ENCODE results near the gene P4HB. TPM values are rescaled to one million over a fixed set of nuclear protein-coding genes. Genes with fewer than 3 reads are reported as not detected.

The P4HB gene
- total and polyA plus RNA-seq, 7 experiments from 2014 or later: 161 to 568 (median 285) TPM

DNA sequence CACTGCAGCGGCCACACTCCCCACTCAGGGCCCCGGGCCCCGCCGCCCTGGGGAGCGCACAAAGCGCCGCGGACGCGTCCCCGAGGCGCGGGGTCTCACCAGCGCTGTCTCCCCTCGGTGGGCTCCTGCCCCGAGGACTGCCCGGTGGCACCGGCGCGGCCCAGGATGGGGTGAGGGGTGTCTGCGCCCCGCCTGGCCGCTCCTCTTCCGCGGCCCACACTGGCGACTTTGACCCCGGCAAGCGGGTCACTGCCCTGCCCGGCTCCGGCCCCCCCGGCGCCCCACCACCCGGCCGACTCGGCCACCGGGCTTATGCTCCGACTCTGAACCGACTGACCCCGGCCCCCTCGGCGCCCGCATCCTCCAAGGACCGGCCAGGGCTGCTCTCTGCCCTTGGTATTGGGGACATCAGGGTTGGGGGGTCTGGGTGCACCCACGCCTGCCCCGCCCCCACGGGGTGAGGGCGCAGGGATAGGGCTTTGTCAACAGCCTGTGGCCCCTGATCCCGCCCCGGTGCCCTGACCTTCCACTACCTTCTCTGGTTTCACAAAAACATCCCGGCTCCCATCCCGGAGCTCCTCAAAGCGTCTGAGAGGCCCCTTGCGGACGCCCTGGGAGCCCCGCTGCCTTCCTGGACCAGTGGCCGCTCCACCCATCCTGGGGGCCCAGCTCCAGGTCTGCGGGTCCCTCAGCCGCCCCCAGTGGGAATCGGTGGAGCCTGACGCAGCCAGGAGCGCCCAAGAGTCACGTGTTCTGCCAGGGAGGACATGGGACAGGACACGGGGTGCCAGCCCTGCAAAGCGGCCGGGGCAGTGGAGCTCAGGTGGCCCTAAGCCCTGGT is 55.6 kb downstream of the P4HB start:
- Histone ChIP-seq H3K27me3 (ENCODE audit: control insufficient read depth in 2 of 2, insufficient read depth in 2 of 2, low read length in 2 of 2) (no peaks in the 10 kb centered on the region), H3K9me3 (ENCODE audit: control insufficient read depth in 2 of 3, low read length in 3 of 3) (no peaks in the 10 kb centered on the region), H3K36me3 (ENCODE audit: control insufficient read depth in 2 of 3, insufficient read depth in 3 of 3, low read length in 3 of 3) (no peaks in the 10 kb centered on the region), H3K4me1 (ENCODE audit: control insufficient read depth in 2 of 2, insufficient read depth in 2 of 2, low read length in 2 of 2) (no peaks in the 10 kb centered on the region), H3K27ac (ENCODE audit: low read depth, low read length) (no peak overlapping the region), H3K4me3 (ENCODE audit: low read length) (no peak overlapping the region)
- DNase-seq (no peak), ATAC-seq (no peak)
- peaks cover 35 to 56% (median 41%) of the 10 kb centered on the region in 5 donors for H3K27me3 Mint-ChIP-seq
- H3K36me3 Mint-ChIP-seq: peaks cover 0 to 3% (median 0%) of the 10 kb centered on the region in 5 donors
- CTCF ChIA-PET: no interaction called here
- intact Hi-C loops (cut with micrococcal nuclease): no loop called here
- no peak overlapping the region for H3K27ac Mint-ChIP-seq
- POLR2A ChIA-PET: no interaction called here
- H3K4me1 Mint-ChIP-seq: peaks cover 0 to 10% (median 0%) of the 10 kb centered on the region in 7 donors
- peaks cover 0 to 3% (median 0%) of the 10 kb centered on the region in 11 donors for H3K9me3 Mint-ChIP-seq
- H3K4me3 Mint-ChIP-seq: peak overlapping the region in 3 of 10 donors; percentile 17 to 70 (median 29)

GRCh38 chr17:81803728-81804558 is 56.4 kb downstream of the P4HB start, which contains the start of gene GCGR:
Gene GCGR (plus strand): TSS chr17:81804150. CDS start chr17:81809019, 4,869 bp downstream.
- Mint-ChIP-seq H3K27ac (peak within 1 kb of the TSS in 1 of 9 donors; percentile 36), H3K4me3 (peak within 1 kb of the TSS in 5 of 10 donors; percentile 17 to 70 (median 47)), H3K9me3 (peaks cover 0 to 3% (median 0%) of the 10 kb centered on the region in 11 donors), H3K36me3 (peaks cover 0 to 4% (median 0%) of the 10 kb centered on the region in 5 donors), H3K27me3 (peaks cover 31 to 55% (median 38%) of the 10 kb centered on the region in 5 donors), H3K4me1 (peaks cover 0 to 10% (median 0%) of the 10 kb centered on the region in 7 donors)
- DNase-seq: no peak
- ChIA-PET CTCF (no interaction called here), POLR2A (no interaction called here)
- no peak for ATAC-seq
- H3K4me1 ChIP-seq (ENCODE audit: control insufficient read depth in 2 of 2, insufficient read depth in 2 of 2, low read length in 2 of 2): no peaks in the 10 kb centered on the region
- no peaks in the 10 kb centered on the region for H3K36me3 ChIP-seq (ENCODE audit: control insufficient read depth in 2 of 3, insufficient read depth in 3 of 3, low read length in 3 of 3)
- H3K27ac ChIP-seq (ENCODE audit: low read depth, low read length): no peak within 1 kb of the TSS
- H3K4me3 ChIP-seq (ENCODE audit: low read length): no peak within 1 kb of the TSS
- H3K27me3 ChIP-seq (ENCODE audit: control insufficient read depth in 2 of 2, insufficient read depth in 2 of 2, low read length in 2 of 2): no peaks in the 10 kb centered on the region
- no peaks in the 10 kb centered on the region for H3K9me3 ChIP-seq (ENCODE audit: control insufficient read depth in 2 of 3, low read length in 3 of 3)
- intact Hi-C loops (cut with micrococcal nuclease): no loop called here

DNA sequence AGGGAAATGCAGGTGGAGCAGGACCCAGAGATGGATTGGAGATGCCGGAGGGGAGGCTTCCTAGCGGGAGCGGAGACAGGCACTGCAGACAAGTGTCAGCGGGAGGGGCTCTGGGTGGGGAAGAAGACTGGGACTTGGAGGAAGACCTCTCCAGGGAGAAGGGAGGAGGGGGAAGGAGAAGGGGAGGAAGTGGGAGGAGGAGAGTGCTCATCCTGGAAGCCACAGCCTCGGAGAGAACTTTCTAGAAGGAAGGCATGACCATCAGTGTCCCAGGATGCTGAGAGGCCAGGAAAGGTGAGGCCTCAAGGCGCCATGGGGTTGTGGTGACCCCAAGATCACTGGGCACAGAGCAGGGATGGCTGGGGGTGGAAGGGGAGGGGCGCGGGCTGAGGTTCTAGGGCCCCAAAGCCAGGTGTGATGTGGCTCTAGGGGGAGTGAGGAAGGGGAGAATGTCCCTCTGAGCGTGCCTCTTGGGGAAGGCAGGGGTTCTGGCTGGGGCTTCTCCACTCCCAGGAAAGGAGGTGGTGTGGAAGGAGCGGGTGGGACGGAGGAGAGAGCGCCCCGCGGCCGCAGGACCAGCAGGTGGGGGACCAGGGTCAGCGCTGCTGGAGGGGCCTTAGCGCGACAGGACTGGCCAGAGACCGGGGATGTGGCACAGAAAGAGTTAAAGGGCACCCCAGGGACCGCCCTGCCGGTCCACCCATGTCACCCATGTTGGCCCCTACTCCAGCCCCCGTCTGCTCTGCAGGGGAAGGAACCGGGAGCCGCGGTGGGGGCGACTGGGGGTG is 57.3 kb downstream of the P4HB start:
- no peak overlapping the region for H3K4me3 ChIP-seq (ENCODE audit: low read length)
- no peaks in the 10 kb centered on the region for H3K4me1 ChIP-seq (ENCODE audit: control insufficient read depth in 2 of 2, insufficient read depth in 2 of 2, low read length in 2 of 2)
- no peak for ATAC-seq
- H3K27me3 ChIP-seq (ENCODE audit: control insufficient read depth in 2 of 2, insufficient read depth in 2 of 2, low read length in 2 of 2): no peaks in the 10 kb centered on the region
- POLR2A ChIA-PET: no interaction called here
- intact Hi-C loops (cut with micrococcal nuclease): no loop called here
- no peak overlapping the region for H3K27ac ChIP-seq (ENCODE audit: low read depth, low read length)
- no peak for DNase-seq
- peaks cover 0 to 3% (median 0%) of the 10 kb centered on the region in 11 donors for H3K9me3 Mint-ChIP-seq
- H3K36me3 Mint-ChIP-seq: peaks cover 0 to 4% (median 0%) of the 10 kb centered on the region in 5 donors
- CTCF ChIA-PET: no interaction called here
- H3K27me3 Mint-ChIP-seq: peaks cover 30 to 55% (median 37%) of the 10 kb centered on the region in 5 donors
- peaks cover 0 to 10% (median 0%) of the 10 kb centered on the region in 7 donors for H3K4me1 Mint-ChIP-seq
- no peaks in the 10 kb centered on the region for H3K9me3 ChIP-seq (ENCODE audit: control insufficient read depth in 2 of 3, low read length in 3 of 3)
- H3K27ac Mint-ChIP-seq: peak overlapping the region in 1 of 9 donors; percentile 36
- H3K4me3 Mint-ChIP-seq: peak overlapping the region in 5 of 10 donors; percentile 12 to 63 (median 41)
- H3K36me3 ChIP-seq (ENCODE audit: control insufficient read depth in 2 of 3, insufficient read depth in 3 of 3, low read length in 3 of 3): no peaks in the 10 kb centered on the region

DNA sequence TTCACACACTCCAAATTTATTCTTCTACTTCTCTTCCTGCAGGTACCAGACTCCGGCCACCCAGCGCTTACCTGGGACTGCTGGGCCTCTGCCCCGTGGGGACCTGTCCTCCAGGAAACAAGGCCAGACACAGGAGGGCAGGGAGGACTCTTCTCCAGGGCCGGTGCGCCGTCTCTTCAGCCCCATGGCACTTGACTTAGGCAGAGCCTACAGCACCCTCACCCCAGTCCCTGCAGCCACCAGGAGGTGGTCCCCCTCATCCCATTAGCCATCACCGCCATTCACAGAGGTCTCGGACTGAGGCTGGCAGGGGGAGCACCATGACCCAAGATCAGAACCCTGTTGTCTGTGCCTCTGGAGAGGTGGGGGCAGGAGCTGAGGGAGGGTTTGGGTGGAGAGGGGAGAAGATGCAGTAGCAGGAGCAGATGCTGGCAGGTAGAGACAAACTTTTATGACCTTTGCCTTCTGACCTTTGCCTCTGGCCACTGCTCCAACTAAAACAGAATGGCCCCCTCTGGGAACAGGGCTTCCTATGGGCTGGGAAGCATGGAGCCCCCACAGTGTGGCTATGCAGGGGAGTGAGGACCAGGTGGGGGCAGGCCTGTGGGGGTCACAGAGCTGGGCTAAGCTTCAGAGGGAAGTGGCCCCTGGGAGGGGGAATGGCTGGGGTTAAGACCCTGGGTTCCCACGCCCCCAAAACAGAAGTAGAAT is 58.1 kb downstream of the P4HB start:
- Mint-ChIP-seq H3K4me3 (peak overlapping the region in 2 of 10 donors; percentile 12 to 41), H3K27me3 (peaks cover 30 to 55% (median 36%) of the 10 kb centered on the region in 5 donors), H3K36me3 (peaks cover 0 to 4% (median 0%) of the 10 kb centered on the region in 5 donors), H3K27ac (no peak overlapping the region), H3K4me1 (peaks cover 0 to 10% (median 0%) of the 10 kb centered on the region in 7 donors), H3K9me3 (peaks cover 0 to 3% (median 0%) of the 10 kb centered on the region in 11 donors)
- ChIA-PET CTCF (no interaction called here), POLR2A (no interaction called here)
- no peaks in the 10 kb centered on the region for H3K4me1 ChIP-seq (ENCODE audit: control insufficient read depth in 2 of 2, insufficient read depth in 2 of 2, low read length in 2 of 2)
- no peaks in the 10 kb centered on the region for H3K9me3 ChIP-seq (ENCODE audit: control insufficient read depth in 2 of 3, low read length in 3 of 3)
- no peaks in the 10 kb centered on the region for H3K27me3 ChIP-seq (ENCODE audit: control insufficient read depth in 2 of 2, insufficient read depth in 2 of 2, low read length in 2 of 2)
- intact Hi-C loops (cut with micrococcal nuclease): no loop called here
- DNase-seq (no peak), ATAC-seq (no peak)
- no peak overlapping the region for H3K27ac ChIP-seq (ENCODE audit: low read depth, low read length)
- no peaks in the 10 kb centered on the region for H3K36me3 ChIP-seq (ENCODE audit: control insufficient read depth in 2 of 3, insufficient read depth in 3 of 3, low read length in 3 of 3)
- H3K4me3 ChIP-seq (ENCODE audit: low read length): no peak overlapping the region

DNA sequence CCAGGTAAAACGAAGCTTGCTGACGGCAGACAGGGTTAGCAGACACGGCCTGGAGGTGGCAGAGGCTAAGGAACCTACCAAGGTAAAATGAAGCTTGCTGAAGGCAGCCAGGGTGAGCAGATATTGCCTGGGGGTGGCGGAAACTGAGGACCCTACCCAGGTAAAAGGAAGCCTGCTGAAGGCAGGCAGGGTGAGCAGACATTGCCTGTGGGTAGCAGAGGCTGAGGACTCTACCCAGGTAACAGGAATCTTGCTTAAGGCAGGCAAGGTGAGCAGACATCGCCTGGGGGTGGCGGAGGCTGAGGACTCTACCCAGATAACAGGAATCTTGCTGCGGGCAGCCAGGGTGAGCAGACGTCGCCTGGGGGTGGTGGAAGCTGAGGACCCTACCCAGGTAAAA is 59.0 kb downstream of the P4HB start:
- Mint-ChIP-seq H3K27me3 (peaks cover 30 to 52% (median 36%) of the 10 kb centered on the region in 5 donors), H3K9me3 (peaks cover 0 to 3% (median 0%) of the 10 kb centered on the region in 11 donors), H3K4me3 (no peak overlapping the region), H3K4me1 (peaks cover 0 to 10% (median 0%) of the 10 kb centered on the region in 7 donors), H3K36me3 (peaks cover 0 to 4% (median 0%) of the 10 kb centered on the region in 5 donors), H3K27ac (no peak overlapping the region)
- Histone ChIP-seq H3K27ac (ENCODE audit: low read depth, low read length) (no peak overlapping the region), H3K4me3 (ENCODE audit: low read length) (no peak overlapping the region), H3K36me3 (ENCODE audit: control insufficient read depth in 2 of 3, insufficient read depth in 3 of 3, low read length in 3 of 3) (no peaks in the 10 kb centered on the region), H3K4me1 (ENCODE audit: control insufficient read depth in 2 of 2, insufficient read depth in 2 of 2, low read length in 2 of 2) (no peaks in the 10 kb centered on the region), H3K9me3 (ENCODE audit: control insufficient read depth in 2 of 3, low read length in 3 of 3) (no peaks in the 10 kb centered on the region), H3K27me3 (ENCODE audit: control insufficient read depth in 2 of 2, insufficient read depth in 2 of 2, low read length in 2 of 2) (no peaks in the 10 kb centered on the region)
- DNase-seq (no peak), ATAC-seq (no peak)
- CTCF ChIA-PET: no interaction called here
- POLR2A ChIA-PET: no interaction called here
- intact Hi-C loops (cut with micrococcal nuclease): no loop called here

DNA sequence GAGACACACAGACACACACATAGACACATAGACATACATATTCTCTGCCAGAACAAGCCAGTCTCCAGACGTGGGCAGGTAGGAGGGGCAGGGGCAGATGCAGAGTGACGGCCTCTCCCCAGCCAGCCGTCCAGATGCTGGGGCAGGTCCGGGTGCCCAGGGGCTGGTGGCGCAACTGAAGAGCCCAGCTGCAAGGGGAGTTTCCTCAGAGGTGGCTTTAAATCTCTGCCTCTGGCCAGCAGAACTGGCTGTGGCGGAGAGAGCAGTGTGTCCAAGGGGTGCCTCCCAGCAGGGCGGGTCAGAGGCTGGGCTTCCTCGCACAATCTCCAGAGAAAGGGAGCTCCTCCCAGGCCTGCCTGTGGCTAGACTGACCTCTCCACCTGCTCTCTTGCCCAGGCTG is 65.8 kb downstream of the P4HB start:
- Histone ChIP-seq H3K9me3 (ENCODE audit: control insufficient read depth in 2 of 3, low read length in 3 of 3) (no peaks in the 10 kb centered on the region), H3K27ac (ENCODE audit: low read depth, low read length) (no peak overlapping the region), H3K4me3 (ENCODE audit: low read length) (no peak overlapping the region), H3K27me3 (ENCODE audit: control insufficient read depth in 2 of 2, insufficient read depth in 2 of 2, low read length in 2 of 2) (no peaks in the 10 kb centered on the region), H3K36me3 (ENCODE audit: control insufficient read depth in 2 of 3, insufficient read depth in 3 of 3, low read length in 3 of 3) (no peaks in the 10 kb centered on the region), H3K4me1 (ENCODE audit: control insufficient read depth in 2 of 2, insufficient read depth in 2 of 2, low read length in 2 of 2) (no peaks in the 10 kb centered on the region)
- Mint-ChIP-seq H3K27me3 (peaks cover 0 to 5% (median 3%) of the 10 kb centered on the region in 5 donors), H3K4me3 (no peak overlapping the region), H3K9me3 (no peaks in the 10 kb centered on the region), H3K36me3 (no peaks in the 10 kb centered on the region), H3K27ac (no peak overlapping the region), H3K4me1 (no peaks in the 10 kb centered on the region)
- DNase-seq (no peak), ATAC-seq (no peak)
- CTCF ChIA-PET: no interaction called here
- intact Hi-C loops (cut with micrococcal nuclease): no loop called here
- POLR2A ChIA-PET: no interaction called here

All from naive thymus-derived CD4-positive, alpha-beta T cell (primary cell).